ENCODE data around the gene ANKRD23.

The ANKRD23 gene

GRCh38 chr2:96881349-96882195 lies 37.8 kb upstream of the ANKRD23 start:
- FAIRE-seq, result no peak
- no peak for TF ChIP-seq POLR2A (IDR thresholded peaks at IDR 0.05; ENCODE audit: low read depth, low read length)
- no peak for DNase-seq (ENCODE audit: insufficient read length, low spot score)

GRCh38 chr2:96880891-96881273 lies 37.1 kb upstream of the ANKRD23 start:
- DNase-seq (ENCODE audit: insufficient read length, low spot score), result no peak
- no peak for FAIRE-seq

DNA sequence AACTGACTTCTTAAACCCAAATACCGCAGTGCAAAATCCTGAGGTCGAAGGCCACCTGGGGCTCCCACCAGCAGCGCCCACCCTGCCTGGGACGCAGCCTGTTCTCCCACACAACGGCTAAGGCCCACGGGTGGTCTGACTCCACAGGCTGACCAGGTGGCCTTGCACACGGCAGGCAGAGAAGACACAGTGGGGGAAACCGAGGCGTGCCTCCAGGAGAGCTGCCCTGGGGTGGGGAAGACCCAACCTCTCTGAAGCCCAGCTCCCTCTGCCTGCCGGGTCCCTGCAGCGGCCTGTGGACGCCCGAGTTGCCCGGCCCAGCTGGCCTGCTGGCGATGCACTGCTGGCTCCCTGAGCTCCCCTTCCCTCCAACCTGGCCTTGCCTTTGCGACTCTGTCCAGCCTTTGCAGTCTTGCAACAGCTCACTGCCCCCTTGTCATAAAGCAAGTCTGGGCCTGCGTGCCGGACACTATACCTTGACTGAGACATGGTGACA lies 35.8 kb upstream of the ANKRD23 start:
- FAIRE-seq, result no peak
- no peak for TF ChIP-seq POLR2A (IDR thresholded peaks at IDR 0.05; ENCODE audit: low read depth, low read length)
- DNase-seq (ENCODE audit: insufficient read length, low spot score), result no peak

More at GRCh38 chr2:96880891-96881273, 37.1 kb upstream of the ANKRD23 start:
- no peak for TF ChIP-seq POLR2A (IDR thresholded peaks at IDR 0.05; ENCODE audit: low read depth, low read length)

DNA sequence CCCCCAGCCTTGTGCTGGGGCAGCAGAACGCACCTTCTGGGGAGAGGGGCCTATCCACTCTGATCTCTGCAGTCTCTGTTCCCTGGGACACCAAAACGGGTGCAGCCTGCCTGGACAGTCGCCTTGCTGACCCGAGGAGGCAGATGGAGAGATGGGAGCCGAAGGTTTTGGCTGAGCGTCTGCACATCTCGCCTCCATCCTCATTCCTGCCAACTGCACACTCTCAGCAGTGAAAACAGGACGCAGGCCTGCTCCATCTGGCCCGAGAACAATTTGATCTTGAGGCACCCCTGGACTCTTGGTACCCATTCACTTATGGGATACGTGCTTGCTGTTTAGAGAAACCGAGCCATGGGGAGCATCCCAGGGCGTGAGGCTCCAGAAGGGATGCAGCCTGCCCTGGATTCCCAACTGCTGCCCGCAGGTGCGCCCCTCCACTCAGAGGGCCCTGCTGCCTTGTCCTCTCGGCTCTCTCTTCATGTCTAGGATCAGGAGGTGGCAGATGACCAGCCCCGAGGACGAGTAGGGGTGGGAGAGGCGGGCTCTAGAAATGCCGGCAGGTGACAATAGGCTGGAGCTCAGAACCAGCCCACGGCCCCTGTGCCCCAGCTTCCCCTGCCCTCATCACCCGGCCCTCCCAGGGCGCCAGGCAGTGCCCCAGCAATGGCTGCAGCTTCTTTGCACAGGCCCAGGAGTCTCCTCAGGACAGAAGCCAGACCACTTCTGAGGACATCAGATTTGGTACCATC lies 35.1 kb upstream of the ANKRD23 start:
- FAIRE-seq, result no peak

GRCh38 chr2:96878171-96878570 lies 34.4 kb upstream of the ANKRD23 start:
- FAIRE-seq (no peak), DNase-seq (ENCODE audit: insufficient read length, low spot score) (no peak)
- TF ChIP-seq POLR2A (IDR thresholded peaks at IDR 0.05; ENCODE audit: low read depth, low read length), result no peak

More for the DNA sequence above, 35.1 kb upstream of the ANKRD23 start:
- no peak for DNase-seq (ENCODE audit: insufficient read length, low spot score)
- TF ChIP-seq POLR2A (IDR thresholded peaks at IDR 0.05; ENCODE audit: low read depth, low read length), result no peak

DNA sequence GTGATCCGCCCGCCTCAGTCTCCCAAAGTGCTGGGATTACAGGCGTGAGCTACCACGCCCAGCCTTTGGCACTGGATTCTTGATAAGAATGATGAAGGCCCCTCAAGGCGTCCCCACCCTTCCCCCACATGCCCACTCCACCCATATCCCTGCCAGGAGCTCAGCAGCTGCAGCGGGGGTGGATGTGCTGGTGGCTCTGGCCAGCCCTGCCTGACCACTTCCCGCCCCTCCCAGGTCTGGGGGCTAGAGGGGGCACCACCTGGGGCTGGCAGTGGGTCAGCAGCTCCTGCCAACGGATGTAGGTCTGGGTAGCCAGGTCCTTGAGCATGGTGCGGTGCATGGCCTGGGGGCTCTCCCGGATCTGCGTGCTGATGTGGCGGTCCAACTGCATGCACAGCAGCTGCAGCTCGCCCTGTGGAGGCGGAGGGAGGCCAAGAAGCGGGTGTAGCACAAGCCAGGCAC lies 33.8 kb upstream of the ANKRD23 start:
- FAIRE-seq, result no peak
- no peak for DNase-seq (ENCODE audit: insufficient read length, low spot score)
- no peak for TF ChIP-seq POLR2A (IDR thresholded peaks at IDR 0.05; ENCODE audit: low read depth, low read length)

DNA sequence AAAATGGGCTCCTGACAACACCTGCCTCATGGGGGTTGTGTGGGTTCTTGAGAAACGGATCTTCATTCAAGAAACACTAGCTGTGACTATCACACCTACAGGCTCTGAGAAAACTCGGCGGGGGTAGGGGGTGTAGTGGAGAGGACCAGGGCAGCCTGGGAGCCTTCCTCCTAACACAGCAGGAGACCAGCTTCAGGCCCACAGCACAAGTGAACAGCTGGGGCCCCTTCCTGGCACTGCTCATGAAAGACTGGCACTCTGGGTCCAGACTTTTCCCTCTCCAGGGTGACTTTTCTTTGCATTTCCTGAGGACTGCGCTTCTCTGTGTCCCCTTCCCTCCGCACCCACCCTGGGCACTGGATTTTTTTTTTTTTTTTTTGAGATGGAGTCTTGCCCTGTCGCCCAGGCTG lies 33.2 kb upstream of the ANKRD23 start:
- no peak for TF ChIP-seq POLR2A (IDR thresholded peaks at IDR 0.05; ENCODE audit: low read depth, low read length)
- FAIRE-seq (no peak), DNase-seq (ENCODE audit: insufficient read length, low spot score) (no peak)

DNA sequence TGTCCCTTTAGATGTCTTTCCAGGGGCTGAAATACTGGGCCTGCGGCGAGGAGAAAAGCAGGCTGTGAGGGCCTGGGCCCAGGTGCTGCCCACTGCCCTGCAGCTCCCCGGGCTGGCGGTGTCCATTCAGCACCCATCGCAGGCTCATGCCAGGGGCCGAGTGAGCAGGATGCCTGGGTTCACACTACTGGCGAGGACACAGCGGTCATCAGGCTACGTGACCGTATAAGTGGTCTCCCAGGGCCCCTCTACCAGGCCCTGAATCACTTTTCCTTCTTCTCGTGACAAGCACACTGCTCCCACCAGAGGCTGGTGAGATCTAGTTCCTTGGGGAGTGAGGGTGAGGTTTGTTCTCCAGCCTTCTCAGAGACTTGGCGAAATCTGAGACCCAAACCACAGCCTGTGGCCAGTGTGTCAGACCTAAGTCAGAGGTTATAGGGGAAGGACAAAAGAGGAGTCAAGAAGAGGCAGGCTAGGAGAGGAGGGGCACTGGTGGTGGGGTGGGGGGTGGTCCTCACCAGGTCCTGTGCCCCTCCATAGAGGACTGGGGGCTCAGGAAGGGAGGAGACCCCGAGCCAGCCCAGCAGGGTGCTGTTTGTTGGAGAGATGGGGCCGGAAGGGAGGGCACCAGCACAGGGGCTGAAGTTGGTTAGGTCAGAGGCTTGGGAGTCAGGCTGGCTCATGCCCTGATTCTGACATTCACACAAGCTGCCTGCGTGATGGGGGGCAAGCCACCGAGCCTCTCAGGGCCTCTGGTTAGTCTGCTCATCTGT lies 32.6 kb upstream of the ANKRD23 start:
- FAIRE-seq, result peak; percentile 23
- peak; percentile 86 for DNase-seq (ENCODE audit: insufficient read length, low spot score)
- TF ChIP-seq POLR2A (IDR thresholded peaks at IDR 0.05; ENCODE audit: low read depth, low read length), result no peak

GRCh38 chr2:96875498-96876268 lies 31.9 kb upstream of the ANKRD23 start:
- DNase-seq (ENCODE audit: insufficient read length, low spot score) (no peak), FAIRE-seq (no peak)
- TF ChIP-seq POLR2A (IDR thresholded peaks at IDR 0.05; ENCODE audit: low read depth, low read length), result no peak

GRCh38 chr2:96874198-96874831 lies 30.5 kb upstream of the ANKRD23 start:
- TF ChIP-seq POLR2A (IDR thresholded peaks at IDR 0.05; ENCODE audit: low read depth, low read length), result no peak
- FAIRE-seq, result no peak
- DNase-seq (ENCODE audit: insufficient read length, low spot score), result no peak

GRCh38 chr2:96873651-96874096 lies 29.9 kb upstream of the ANKRD23 start:
- FAIRE-seq, result no peak
- no peak for DNase-seq (ENCODE audit: insufficient read length, low spot score)
- TF ChIP-seq POLR2A (IDR thresholded peaks at IDR 0.05; ENCODE audit: low read depth, low read length), result no peak

GRCh38 chr2:96872591-96873349 lies 28.9 kb upstream of the ANKRD23 start:
- FAIRE-seq (no peak), DNase-seq (ENCODE audit: insufficient read length, low spot score) (no peak)
- no peak for TF ChIP-seq POLR2A (IDR thresholded peaks at IDR 0.05; ENCODE audit: low read depth, low read length)
